Muscle layer of colon (tissue), 2 donors: ENCODE data around the gene KLHL30.

ENCODE experiments used
- H3K27ac ChIP-seq: one replicate; pipeline ENCODE4 v1.7.0; 2013; ENCODE audit warnings: low read depth, mild to moderate bottlenecking, low read length, moderate library complexity
- H3K27me3 ChIP-seq, 2 donors: one replicate each; pipeline ENCODE4 v1.7.0; 2013; ENCODE audit warnings: low read length in 2 of 2, mild to moderate bottlenecking in 2 of 2; ENCODE audit not compliant: insufficient read depth in 2 of 2, control insufficient read depth in 1 of 2
- H3K36me3 ChIP-seq: one replicate; pipeline ENCODE4 v1.7.0; 2013; ENCODE audit warnings: mild to moderate bottlenecking, low read length; ENCODE audit not compliant: insufficient read depth
- H3K4me1 ChIP-seq: one replicate; pipeline ENCODE4 v1.7.0; 2013; ENCODE audit warnings: mild to moderate bottlenecking, low read length; ENCODE audit not compliant: insufficient read depth
- H3K4me3 ChIP-seq, 2 donors: one replicate each; pipeline ENCODE4 v1.7.0; 2013; ENCODE audit warnings: low read length in 2 of 2, low read depth in 1 of 2, mild to moderate bottlenecking in 1 of 2, moderate library complexity in 1 of 2
- H3K9ac ChIP-seq: one replicate; pipeline ENCODE4 v1.7.0; 2013; ENCODE audit warnings: low read length
- H3K9me3 ChIP-seq: one replicate; pipeline ENCODE4 v1.7.0; 2013; ENCODE audit warnings: mild to moderate bottlenecking, low read length
- donor health status: abdominal sarcoma.
- donor health status: Adenocarcinoma of cecum.

The KLHL30 gene

GRCh38 chr2:238124488-238125126, 13.9 kb upstream of the KLHL30 start:
- Histone ChIP-seq H3K36me3 (no peaks in the 10 kb centered on the region), H3K27ac (no peak overlapping the region), H3K4me3 (no peak overlapping the region), H3K9me3 (no peaks in the 10 kb centered on the region), H3K4me1 (no peaks in the 10 kb centered on the region), H3K9ac (no peak overlapping the region), H3K27me3 (no peaks in the 10 kb centered on the region)

GRCh38 chr2:238125127-238125885, 13.2 kb upstream of the KLHL30 start:
- Histone ChIP-seq H3K36me3 (no peaks in the 10 kb centered on the region), H3K9ac (no peak overlapping the region), H3K27ac (no peak overlapping the region), H3K4me3 (no peak overlapping the region), H3K27me3 (no peaks in the 10 kb centered on the region), H3K9me3 (no peaks in the 10 kb centered on the region), H3K4me1 (no peaks in the 10 kb centered on the region)

GRCh38 chr2:238126338-238126737, 12.1 kb upstream of the KLHL30 start:
- Histone ChIP-seq H3K27me3 (no peaks in the 10 kb centered on the region), H3K4me3 (no peak overlapping the region), H3K36me3 (no peaks in the 10 kb centered on the region), H3K9me3 (no peaks in the 10 kb centered on the region), H3K27ac (no peak overlapping the region), H3K9ac (no peak overlapping the region), H3K4me1 (no peaks in the 10 kb centered on the region)

DNA sequence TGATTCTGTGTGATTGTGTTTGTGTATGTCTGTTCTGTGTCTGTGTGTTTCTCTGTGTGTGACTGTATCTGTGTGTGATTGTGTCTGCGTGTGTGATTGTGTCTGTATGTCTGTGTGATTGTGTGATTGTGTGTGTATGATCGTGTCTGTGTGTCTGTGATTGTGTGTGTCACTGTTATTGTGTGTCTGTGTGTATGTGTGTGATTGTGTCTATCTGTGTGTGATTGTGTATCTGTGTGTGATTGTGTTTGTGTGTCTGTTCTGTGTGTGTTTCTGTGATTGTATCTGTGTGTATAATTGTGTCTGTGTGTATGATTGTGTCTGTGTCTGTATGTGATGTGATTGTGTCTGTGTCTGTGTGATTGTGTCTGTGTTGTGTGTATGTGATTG, 11.7 kb upstream of the KLHL30 start:
- H3K4me3 ChIP-seq = no peak overlapping the region
- no peak overlapping the region for H3K27ac ChIP-seq
- no peak overlapping the region for H3K9ac ChIP-seq
- H3K36me3 ChIP-seq = no peaks in the 10 kb centered on the region
- H3K27me3 ChIP-seq = no peaks in the 10 kb centered on the region
- H3K9me3 ChIP-seq = no peaks in the 10 kb centered on the region
- no peaks in the 10 kb centered on the region for H3K4me1 ChIP-seq

DNA sequence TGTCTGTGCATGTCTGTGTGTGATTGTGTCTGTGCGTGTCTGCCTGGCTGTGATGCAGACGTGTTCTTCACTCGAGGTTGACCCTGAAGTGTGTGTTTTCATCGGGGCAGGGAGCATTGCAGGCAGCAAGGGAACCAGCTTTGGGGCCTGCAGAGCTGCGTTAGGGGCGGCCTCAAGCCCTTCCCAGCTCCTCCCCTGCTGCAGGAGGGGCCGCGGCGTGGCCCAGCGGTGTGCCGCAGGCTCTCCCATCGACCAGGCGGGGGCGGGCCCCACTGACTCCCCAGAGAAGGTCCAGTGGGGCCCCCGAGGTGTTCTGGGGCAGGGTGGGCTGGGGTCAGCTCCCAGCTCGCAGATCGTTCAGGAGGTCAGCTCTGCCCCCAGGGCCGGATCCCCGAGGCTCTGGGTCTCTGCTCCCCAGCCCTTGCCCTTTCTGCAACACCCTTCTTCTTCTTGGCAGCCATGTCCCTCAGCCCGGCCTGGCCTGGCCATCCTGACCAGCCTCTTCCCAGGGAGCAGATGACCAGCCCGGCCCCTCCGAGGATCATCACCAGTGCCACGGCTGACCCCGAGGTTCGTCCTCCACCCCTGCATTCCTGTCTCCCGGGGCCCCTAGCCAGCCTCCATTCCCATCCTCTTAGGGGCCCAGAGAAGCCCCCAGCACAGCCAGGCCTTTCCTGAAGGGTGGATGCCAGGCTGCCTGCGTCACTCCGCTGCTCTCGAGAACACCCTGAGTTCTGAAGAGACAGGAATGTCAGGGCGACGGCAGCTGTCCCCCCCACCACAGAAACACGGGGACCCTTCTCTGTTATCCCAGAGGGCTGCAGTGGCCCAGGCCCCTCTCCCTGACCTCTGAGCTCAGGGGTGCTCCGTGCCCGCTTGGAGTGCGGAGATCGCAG, 11.1 kb upstream of the KLHL30 start:
- Histone ChIP-seq H3K4me1 (no peaks in the 10 kb centered on the region), H3K9me3 (no peaks in the 10 kb centered on the region), H3K27me3 (no peaks in the 10 kb centered on the region), H3K4me3 (peak overlapping the region in 1 of 2 donors; percentile 47), H3K27ac (peak overlapping the region; percentile 55), H3K36me3 (no peaks in the 10 kb centered on the region), H3K9ac (no peak overlapping the region)

GRCh38 chr2:238128061-238128440, 10.4 kb upstream of the KLHL30 start:
- H3K9me3 ChIP-seq = no peaks in the 10 kb centered on the region
- H3K27ac ChIP-seq = peak overlapping the region; percentile 4
- H3K27me3 ChIP-seq = no peaks in the 10 kb centered on the region
- H3K9ac ChIP-seq = no peak overlapping the region
- H3K4me3 ChIP-seq = peak overlapping the region in 1 of 2 donors; percentile 47
- H3K36me3 ChIP-seq = no peaks in the 10 kb centered on the region
- no peaks in the 10 kb centered on the region for H3K4me1 ChIP-seq

GRCh38 chr2:238128534-238129001, 9.9 kb upstream of the KLHL30 start:
- Histone ChIP-seq H3K36me3 (no peaks in the 10 kb centered on the region), H3K4me3 (no peak overlapping the region), H3K27ac (peak overlapping the region; percentile 4), H3K4me1 (no peaks in the 10 kb centered on the region), H3K9me3 (no peaks in the 10 kb centered on the region), H3K27me3 (no peaks in the 10 kb centered on the region), H3K9ac (no peak overlapping the region)

GRCh38 chr2:238129166-238130010, 9.1 kb upstream of the KLHL30 start:
- Histone ChIP-seq H3K27me3 (no peaks in the 10 kb centered on the region), H3K4me3 (no peak overlapping the region), H3K36me3 (no peaks in the 10 kb centered on the region), H3K9ac (no peak overlapping the region), H3K27ac (no peak overlapping the region), H3K4me1 (no peaks in the 10 kb centered on the region), H3K9me3 (no peaks in the 10 kb centered on the region)

GRCh38 chr2:238130111-238130695, 8.3 kb upstream of the KLHL30 start:
- Histone ChIP-seq H3K9ac (no peak overlapping the region), H3K4me3 (no peak overlapping the region), H3K9me3 (no peaks in the 10 kb centered on the region), H3K27me3 (no peaks in the 10 kb centered on the region), H3K36me3 (no peaks in the 10 kb centered on the region), H3K4me1 (no peaks in the 10 kb centered on the region), H3K27ac (no peak overlapping the region)

DNA sequence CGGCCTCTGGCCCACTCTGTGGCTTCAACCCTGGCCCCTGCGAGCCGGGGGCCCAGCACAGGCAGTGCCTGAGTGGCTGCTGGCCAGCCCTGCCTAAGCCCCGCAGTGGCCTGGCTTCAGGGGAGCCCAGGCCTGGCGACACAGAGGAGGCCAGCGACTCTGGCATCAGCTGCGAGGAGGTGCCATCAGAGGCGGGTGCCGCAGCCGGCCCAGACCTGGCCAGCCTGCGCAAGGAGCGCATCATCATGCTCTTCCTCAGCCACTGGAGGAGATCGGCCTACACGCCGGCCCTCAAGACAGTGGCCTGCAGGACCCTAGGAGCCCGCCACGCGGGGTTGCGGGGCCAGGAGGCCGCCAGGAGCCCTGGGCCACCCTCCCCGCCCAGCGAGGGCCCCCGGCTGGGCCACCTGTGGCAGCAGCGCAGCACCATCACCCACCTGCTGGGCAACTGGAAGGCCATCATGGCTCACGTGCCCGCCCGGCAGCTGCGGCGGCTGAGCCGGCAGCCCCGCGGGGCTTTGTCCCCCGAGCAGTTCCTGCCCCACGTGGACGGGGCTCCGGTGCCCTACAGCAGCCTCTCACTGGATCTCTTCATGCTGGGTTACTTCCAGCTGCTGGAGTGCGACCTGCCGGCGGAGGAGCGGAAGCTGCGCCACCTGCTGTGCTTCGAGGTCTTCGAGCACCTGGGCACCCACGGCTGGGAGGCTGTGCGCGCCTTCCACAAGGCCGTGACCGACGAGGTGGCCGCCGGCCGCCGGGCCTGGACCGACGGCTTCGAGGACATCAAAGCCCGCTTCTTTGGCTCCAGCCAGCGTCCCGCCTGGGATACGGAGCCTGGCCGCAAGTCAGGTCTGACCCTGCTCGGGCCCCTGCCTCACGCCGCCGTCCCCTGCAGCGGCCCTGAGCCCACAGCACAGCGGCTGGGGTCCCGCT, 7.5 kb upstream of the KLHL30 start:
- Histone ChIP-seq H3K27me3 (no peaks in the 10 kb centered on the region), H3K9me3 (no peaks in the 10 kb centered on the region), H3K4me1 (no peaks in the 10 kb centered on the region), H3K27ac (no peak overlapping the region), H3K4me3 (no peak overlapping the region), H3K9ac (no peak overlapping the region), H3K36me3 (no peaks in the 10 kb centered on the region)
